Caco-2 (cell line): Measurements from ENCODE around the gene FLOT1. TPM values are rescaled to one million over a fixed set of nuclear protein-coding genes. Genes with fewer than 3 reads are reported as not detected.
A peak's percentile ranks its signal among the peaks of the same experiment; 100 is the strongest.

Experiments used
- BruUV-seq: library from RNA; stranded (reverse); fragments of 400-500 nt; replicated peaks from 2 replicates; lab custom pipeline; 2021; lab: Mats Ljungman, UMichigan
- CTCF ChIA-PET: fragments of 300-600 bp; sonication (Branson Sonifier 250); formaldehyde crosslinking; loops from one replicate; lab custom pipeline; 2022; ENCODE audit warnings: antibody characterized with exemption; lab: Charles Lee
- POLR2A ChIA-PET: fragments of 300-600 bp; sonication (Branson Sonifier 250); formaldehyde crosslinking; loops from one replicate; lab custom pipeline; 2022; ENCODE audit warnings: antibody characterized with exemption; lab: Charles Lee
- DNase-seq, 2 experiments: peaks; one replicate each; pipeline versions ENCODE4 v3.0.0 to v3.0.0-alpha.2; 2020 to 2022
- H3K27me3 ChIP-seq: replicated peaks from 2 replicates; pipeline ENCODE4 v1.6.0; 2011; ENCODE audit warnings: low read length; ENCODE audit not compliant: control insufficient read depth, insufficient read depth
- H3K36me3 ChIP-seq: 2 replicates; pipeline ENCODE4 v1.5.1; 2011; ENCODE audit warnings: low read length; ENCODE audit not compliant: control insufficient read depth, insufficient read depth
- H3K4me1 ChIP-seq: fragments of 250-450 bp; sonication (Bioruptor Pico); 2 replicates; pipeline ENCODE4 v1.5.1; 2020; ENCODE audit warnings: mild to moderate bottlenecking
- H3K4me3 ChIP-seq: 2 replicates; pipeline ENCODE4 v1.5.1; 2011; ENCODE audit warnings: low read depth, mild to moderate bottlenecking, control low read depth, low read length
- H3K9me3 ChIP-seq: fragments of 250-450 bp; sonication (Bioruptor Pico); 2 replicates; pipeline ENCODE4 v1.5.1; 2020; ENCODE audit warnings: mild to moderate bottlenecking, moderate library complexity
- H3K27ac Mint-ChIP-seq: one replicate; pipeline ENCODE4 v1.8.0; 2022; ENCODE audit warnings: mixed read lengths; ENCODE audit not compliant: unreplicated experiment
- H3K27me3 Mint-ChIP-seq: one replicate; pipeline ENCODE4 v1.8.0; 2022; ENCODE audit warnings: mixed read lengths; ENCODE audit not compliant: insufficient read depth, unreplicated experiment
- H3K36me3 Mint-ChIP-seq: one replicate; pipeline ENCODE4 v1.8.0; 2022; ENCODE audit warnings: mild to moderate bottlenecking, mixed read lengths; ENCODE audit not compliant: insufficient read depth, unreplicated experiment
- H3K4me1 Mint-ChIP-seq: one replicate; pipeline ENCODE4 v1.8.0; 2022; ENCODE audit warnings: low read depth, mixed read lengths; ENCODE audit not compliant: unreplicated experiment
- H3K4me3 Mint-ChIP-seq: one replicate; pipeline ENCODE4 v1.8.0; 2022; ENCODE audit warnings: mild to moderate bottlenecking, moderate library complexity, mixed read lengths; ENCODE audit not compliant: unreplicated experiment
- H3K9me3 Mint-ChIP-seq: one replicate; pipeline ENCODE4 v1.8.0; 2022; ENCODE audit warnings: mixed read lengths; ENCODE audit not compliant: unreplicated experiment
- CTCF ChIP-seq, 2 experiments: fragments of 200-600 bp in 1 of 2; IDR thresholded peaks; 1 replicate in 1 of 2; 2 replicates in 1 of 2; pipeline versions ENCODE4 v1.5.1 to v1.8.0; 2011 to 2022; ENCODE audit warnings: antibody characterized with exemption in 1 of 2, control low read depth in 1 of 2, inconsistent platforms in 1 of 2, low read depth in 1 of 2, low read length in 1 of 2, mild to moderate bottlenecking in 1 of 2, moderate library complexity in 1 of 2; ENCODE audit not compliant: insufficient read depth in 1 of 2, severe bottlenecking in 1 of 2, unreplicated experiment in 1 of 2
- intact Hi-C: fragments of 100-400 bp; cut with micrococcal nuclease; formaldehyde crosslinking; loops from one replicate; pipeline ENCODE4 v1.10.0; 2022; ENCODE audit not compliant: unreplicated experiment
- total RNA-seq: library from RNA; stranded (reverse); gene quantifications from 2 replicates; pipeline ENCODE4 v1.2.3, GENCODE V29; 2022

The FLOT1 gene
- total RNA-seq, 1 experiment from 2014 or later = 113 TPM

GRCh38 chr6:30770592-30770991, 28.1 kb upstream of the FLOT1 start:
- Mint-ChIP-seq H3K27me3 (no peaks in the 10 kb centered on the region), H3K36me3 (peaks cover 6% of the 10 kb centered on the region), H3K4me1 (peaks cover 31% of the 10 kb centered on the region), H3K4me3 (no peak overlapping the region), H3K9me3 (peaks cover 9% of the 10 kb centered on the region), H3K27ac (peak overlapping the region; percentile 100)
- Histone ChIP-seq H3K4me1 (peaks cover 35% of the 10 kb centered on the region), H3K4me3 (no peak overlapping the region), H3K27me3 (no peaks in the 10 kb centered on the region), H3K36me3 (no peaks in the 10 kb centered on the region), H3K9me3 (no peaks in the 10 kb centered on the region)
- DNase-seq = no peak
- no peak for TF ChIP-seq CTCF (IDR thresholded peaks at IDR 0.05; ENCODE audit: insufficient read depth in 1 of 2, low read depth in 1 of 2, low read length in 1 of 2, severe bottlenecking in 1 of 2, unreplicated experiment in 1 of 2)
- POLR2A ChIA-PET = no interaction called here
- no TSS peak for BruUV-seq
- CTCF ChIA-PET = no interaction called here
- intact Hi-C loops = no loop called here

- H3K27ac Mint-ChIP-seq = peak overlapping the region; percentile 100
- H3K4me1 Mint-ChIP-seq = peaks cover 31% of the 10 kb centered on the region
These were observed 27.5 kb upstream of the FLOT1 start for GRCh38 chr6:30769853-30770524.

More at GRCh38 chr6:30769853-30770524, 27.5 kb upstream of the FLOT1 start:
- Histone ChIP-seq H3K9me3 (no peaks in the 10 kb centered on the region), H3K27me3 (no peaks in the 10 kb centered on the region), H3K4me3 (no peak overlapping the region), H3K4me1 (peaks cover 40% of the 10 kb centered on the region), H3K36me3 (no peaks in the 10 kb centered on the region)
- peaks cover 6% of the 10 kb centered on the region for H3K36me3 Mint-ChIP-seq
- no peaks in the 10 kb centered on the region for H3K27me3 Mint-ChIP-seq
- CTCF ChIA-PET = interaction anchor here (1.4 kb wide), 1 partner anchor 11 kb away, joined by 3 read pairs; no protein-coding TSS in a partner anchor
- POLR2A ChIA-PET = interaction anchor here (1.0 to 1.5 kb wide), 2 partner anchors 26 to 143 kb away, joined by 4 to 10 read pairs; partner anchors contain the start of gene IER3
- DNase-seq = no peak
- TSS peak; percentile 65 for BruUV-seq
- intact Hi-C loops = loop anchor here (2.0 kb wide), 2 partner anchors 27 to 53 kb away; partner anchors contain the start of gene FLOT1
- peak overlapping the region; percentile 95 for H3K4me3 Mint-ChIP-seq
- H3K9me3 Mint-ChIP-seq = peaks cover 9% of the 10 kb centered on the region
- no peak for TF ChIP-seq CTCF (IDR thresholded peaks at IDR 0.05; ENCODE audit: insufficient read depth in 1 of 2, low read depth in 1 of 2, low read length in 1 of 2, severe bottlenecking in 1 of 2, unreplicated experiment in 1 of 2)
